ENCODE data around the gene VTI1A.
"Not testable (repeated sequence)": the region's sequence is repeated elsewhere in the genome, so short reads cannot be mapped to it uniquely, and the experiment has no call there.

The VTI1A gene

GRCh38 chr10:112446855-112447619 lies at the start of gene VTI1A, which contains the start of gene ZDHHC6:
Gene VTI1A, plus strand, starts transcription at chr10:112447215. Its CDS starts 159 bp downstream, at chr10:112447374.
Gene ZDHHC6, minus strand, starts transcription at chr10:112446914. Its CDS starts 1,478 bp downstream, at chr10:112445436.
- DNase-seq, result peak; percentile 14

GRCh38 chr10:112397592-112397991 lies 49.4 kb upstream of the VTI1A start:
- DNase-seq, result no peak

GRCh38 chr10:112402917-112403316 lies 44.1 kb upstream of the VTI1A start:
- no peak for DNase-seq

- no peak for DNase-seq
Observed at GRCh38 chr10:112404617-112405016, 42.4 kb upstream of the VTI1A start.

- DNase-seq, result not testable (repeated sequence)
Observed at GRCh38 chr10:112406806-112407205, 40.2 kb upstream of the VTI1A start.

- DNase-seq, result no peak
Observed at GRCh38 chr10:112407696-112408095, 39.3 kb upstream of the VTI1A start.

- DNase-seq, result no peak
Observed at GRCh38 chr10:112409299-112409698, 37.7 kb upstream of the VTI1A start.

- DNase-seq, result no peak
Observed at GRCh38 chr10:112409755-112410154, 37.3 kb upstream of the VTI1A start.

GRCh38 chr10:112412696-112413095 lies 34.3 kb upstream of the VTI1A start:
- no peak for DNase-seq

GRCh38 chr10:112421731-112422130 lies 25.3 kb upstream of the VTI1A start:
- no peak for DNase-seq

- DNase-seq, result no peak
Observed at GRCh38 chr10:112424651-112425050, 22.4 kb upstream of the VTI1A start.

- no peak for DNase-seq
Observed at GRCh38 chr10:112426111-112426510, 20.9 kb upstream of the VTI1A start.

- DNase-seq, result no peak
Observed at GRCh38 chr10:112429147-112429546, 17.9 kb upstream of the VTI1A start.

- no peak for DNase-seq
Observed at GRCh38 chr10:112429654-112430230, 17.3 kb upstream of the VTI1A start.

- no peak for DNase-seq
Observed at GRCh38 chr10:112433136-112433535, 13.9 kb upstream of the VTI1A start.

GRCh38 chr10:112434988-112435619 lies 11.9 kb upstream of the VTI1A start:
- DNase-seq, result no peak

GRCh38 chr10:112438356-112438755 lies 8.7 kb upstream of the VTI1A start:
- DNase-seq, result no peak

GRCh38 chr10:112441520-112441919 lies 5.5 kb upstream of the VTI1A start:
- no peak for DNase-seq

GRCh38 chr10:112442063-112442462 lies 5.0 kb upstream of the VTI1A start:
- no peak for DNase-seq

- DNase-seq, result no peak
Observed at GRCh38 chr10:112446055-112446854, 760 bp upstream of the VTI1A start.

- no peak for DNase-seq
Observed at GRCh38 chr10:112447620-112447928, 559 bp downstream of the VTI1A start.

GRCh38 chr10:112448888-112449287 lies 1.9 kb downstream of the VTI1A start:
- DNase-seq, result no peak

Data from NCI-H1105 (cell line).